Measurements from ENCODE around the gene ELMO1.

Gene ELMO1

GRCh38 chr7:37265006-37265405, 183.7 kb downstream of the ELMO1 start:
- Mint-ChIP-seq H3K27me3 (ENCODE audit: low read depth) (no peaks in the 10 kb centered on the region), H3K4me3 (no peak overlapping the region), H3K27ac (no peak overlapping the region), H3K9me3 (no peaks in the 10 kb centered on the region), H3K36me3 (ENCODE audit: low read depth) (peaks cover 19% of the 10 kb centered on the region), H3K4me1 (ENCODE audit: low read depth) (peaks cover 12% of the 10 kb centered on the region)
- DNase-seq (ENCODE audit: low spot score): no peak

- peaks cover 19% of the 10 kb centered on the region for H3K36me3 Mint-ChIP-seq (ENCODE audit: low read depth)
- H3K4me3 Mint-ChIP-seq: no peak overlapping the region
- H3K27me3 Mint-ChIP-seq (ENCODE audit: low read depth): no peaks in the 10 kb centered on the region
- peak overlapping the region; percentile 15 for H3K27ac Mint-ChIP-seq
- no peak for DNase-seq (ENCODE audit: low spot score)
- peaks cover 13% of the 10 kb centered on the region for H3K4me1 Mint-ChIP-seq (ENCODE audit: low read depth)
- H3K9me3 Mint-ChIP-seq: no peaks in the 10 kb centered on the region
These were observed 186.5 kb downstream of the ELMO1 start for GRCh38 chr7:37262181-37262580.

DNA sequence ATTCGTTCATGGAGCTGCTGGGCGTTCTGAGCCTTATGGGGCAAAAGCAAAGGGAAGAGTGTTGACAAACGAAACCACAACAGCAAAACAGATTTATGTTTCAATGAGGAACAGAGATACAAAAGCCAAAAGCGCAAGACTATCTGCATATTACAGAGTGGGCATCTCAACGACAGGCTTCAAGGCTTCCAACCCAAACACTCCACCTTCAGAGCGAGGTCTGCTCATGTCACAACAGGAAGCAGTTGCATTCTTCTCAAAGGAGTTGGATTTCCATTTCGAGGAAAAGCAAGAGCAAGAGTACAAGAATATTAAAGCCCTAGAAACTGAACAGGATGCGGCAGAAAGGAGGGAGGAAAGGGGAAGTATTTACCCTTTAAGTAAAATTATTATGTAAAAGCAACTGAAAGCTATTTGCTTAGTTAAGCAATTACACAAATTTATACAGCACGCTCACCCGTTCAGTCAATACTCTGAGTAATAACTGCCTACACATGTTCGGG, 189.3 kb downstream of the ELMO1 start:
- H3K4me3 Mint-ChIP-seq: no peak overlapping the region
- DNase-seq (ENCODE audit: low spot score): no peak
- H3K36me3 Mint-ChIP-seq (ENCODE audit: low read depth): peaks cover 34% of the 10 kb centered on the region
- H3K9me3 Mint-ChIP-seq: no peaks in the 10 kb centered on the region
- H3K27ac Mint-ChIP-seq: peak overlapping the region; percentile 22
- no peaks in the 10 kb centered on the region for H3K27me3 Mint-ChIP-seq (ENCODE audit: low read depth)
- H3K4me1 Mint-ChIP-seq (ENCODE audit: low read depth): peaks cover 24% of the 10 kb centered on the region

DNA sequence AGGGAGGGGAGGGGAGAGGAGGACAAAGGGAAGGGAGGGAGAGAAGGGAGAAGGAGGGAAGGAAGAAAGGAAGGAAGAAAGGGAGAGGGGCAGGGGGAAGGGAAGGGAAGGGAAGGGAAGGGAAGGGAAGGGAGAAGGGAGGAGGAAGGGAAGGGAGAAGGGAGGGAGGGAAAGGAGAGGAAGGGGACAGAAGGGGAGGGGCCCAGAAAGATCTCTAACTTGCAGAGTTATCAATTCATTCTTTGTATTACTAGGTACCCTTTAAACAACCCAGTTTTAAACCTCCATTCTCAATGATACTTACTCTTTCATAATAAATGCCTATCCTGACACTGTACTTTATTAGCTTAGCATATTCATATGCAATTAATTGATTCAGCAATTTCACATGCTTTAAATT, 192.0 kb downstream of the ELMO1 start:
- no peak for DNase-seq (ENCODE audit: low spot score)
- Mint-ChIP-seq H3K4me1 (ENCODE audit: low read depth) (peaks cover 25% of the 10 kb centered on the region), H3K4me3 (no peak overlapping the region), H3K27ac (no peak overlapping the region), H3K27me3 (ENCODE audit: low read depth) (no peaks in the 10 kb centered on the region), H3K9me3 (no peaks in the 10 kb centered on the region), H3K36me3 (ENCODE audit: low read depth) (peaks cover 46% of the 10 kb centered on the region)

GRCh38 chr7:37255327-37255944, 193.2 kb downstream of the ELMO1 start:
- Mint-ChIP-seq H3K4me3 (no peak overlapping the region), H3K4me1 (ENCODE audit: low read depth) (peaks cover 27% of the 10 kb centered on the region), H3K27ac (peak overlapping the region; percentile 68), H3K36me3 (ENCODE audit: low read depth) (peaks cover 49% of the 10 kb centered on the region), H3K9me3 (no peaks in the 10 kb centered on the region), H3K27me3 (ENCODE audit: low read depth) (no peaks in the 10 kb centered on the region)
- no peak for DNase-seq (ENCODE audit: low spot score)

- Mint-ChIP-seq H3K4me1 (ENCODE audit: low read depth) (peaks cover 16% of the 10 kb centered on the region), H3K4me3 (no peak overlapping the region), H3K27ac (no peak overlapping the region), H3K27me3 (ENCODE audit: low read depth) (no peaks in the 10 kb centered on the region), H3K36me3 (ENCODE audit: low read depth) (peaks cover 37% of the 10 kb centered on the region), H3K9me3 (no peaks in the 10 kb centered on the region)
- DNase-seq (ENCODE audit: low spot score): no peak
These were observed 197.4 kb downstream of the ELMO1 start for GRCh38 chr7:37251222-37251621.

DNA sequence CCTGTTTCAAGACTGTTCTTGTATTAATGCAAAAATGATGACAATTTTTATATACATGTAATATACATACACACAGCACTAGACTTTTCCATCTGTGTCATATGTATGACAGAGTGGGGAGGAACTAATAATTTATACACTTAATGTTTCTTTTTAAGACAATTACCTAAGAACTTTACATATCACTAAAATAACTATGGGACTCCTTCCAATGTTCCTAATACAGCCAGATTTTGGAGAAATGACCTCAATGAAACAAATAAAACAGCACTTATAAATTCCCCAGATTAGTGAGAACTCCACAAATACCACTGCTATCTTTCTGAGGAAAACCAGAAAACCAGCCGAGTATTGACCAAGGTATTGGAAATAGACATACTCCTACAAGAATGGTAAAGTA, 199.4 kb downstream of the ELMO1 start:
- H3K4me3 Mint-ChIP-seq: no peak overlapping the region
- DNase-seq (ENCODE audit: low spot score): no peak
- no peaks in the 10 kb centered on the region for H3K27me3 Mint-ChIP-seq (ENCODE audit: low read depth)
- H3K27ac Mint-ChIP-seq: no peak overlapping the region
- peaks cover 11% of the 10 kb centered on the region for H3K4me1 Mint-ChIP-seq (ENCODE audit: low read depth)
- H3K9me3 Mint-ChIP-seq: no peaks in the 10 kb centered on the region
- H3K36me3 Mint-ChIP-seq (ENCODE audit: low read depth): peaks cover 22% of the 10 kb centered on the region

DNA sequence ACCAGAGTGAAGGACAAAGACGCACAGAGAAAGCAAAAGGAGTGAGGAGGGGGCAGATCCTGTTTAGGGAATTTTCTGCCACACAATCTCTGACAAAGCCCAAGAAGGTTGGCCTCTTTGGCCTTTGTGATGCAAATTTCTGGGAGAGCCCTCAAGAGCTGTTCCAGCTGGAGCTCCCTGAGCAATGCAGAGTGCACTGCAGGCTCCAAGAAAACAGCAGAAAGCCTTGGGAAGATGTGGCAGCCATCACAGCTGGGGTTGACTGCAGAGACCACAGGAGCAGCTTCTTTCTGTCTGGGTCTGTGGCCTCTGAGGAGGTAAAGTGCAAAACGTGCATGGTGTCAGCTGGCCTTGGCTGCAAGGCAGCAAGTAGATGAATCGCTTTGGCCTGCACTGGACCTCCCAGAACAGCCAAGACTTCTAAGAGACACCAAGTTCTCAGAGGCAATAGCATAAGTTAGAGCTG, 200.2 kb downstream of the ELMO1 start:
- H3K4me3 Mint-ChIP-seq: no peak overlapping the region
- H3K36me3 Mint-ChIP-seq (ENCODE audit: low read depth): peaks cover 20% of the 10 kb centered on the region
- H3K9me3 Mint-ChIP-seq: no peaks in the 10 kb centered on the region
- H3K4me1 Mint-ChIP-seq (ENCODE audit: low read depth): peaks cover 11% of the 10 kb centered on the region
- DNase-seq (ENCODE audit: low spot score): no peak
- no peaks in the 10 kb centered on the region for H3K27me3 Mint-ChIP-seq (ENCODE audit: low read depth)
- no peak overlapping the region for H3K27ac Mint-ChIP-seq

DNA sequence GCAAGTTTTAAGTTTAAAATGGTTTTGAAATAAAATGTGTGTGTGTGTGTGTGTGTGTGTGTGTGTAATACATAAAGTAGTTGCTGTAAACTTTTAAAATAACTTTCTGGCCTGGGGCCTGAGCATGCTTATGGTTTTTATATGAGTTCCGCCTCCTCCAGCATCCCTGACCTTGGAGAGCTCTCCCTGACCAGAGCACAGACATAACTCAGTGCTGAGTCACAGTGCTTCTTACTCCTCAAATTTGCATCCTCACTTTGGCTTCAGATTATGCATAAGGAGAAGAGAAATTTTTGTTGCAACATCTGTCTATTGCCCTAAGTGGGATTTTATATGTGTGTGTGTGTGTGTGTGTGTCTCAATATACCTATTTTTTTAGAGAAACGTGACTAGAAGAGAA, 200.8 kb downstream of the ELMO1 start:
- Mint-ChIP-seq H3K4me3 (no peak overlapping the region), H3K9me3 (no peaks in the 10 kb centered on the region), H3K4me1 (ENCODE audit: low read depth) (peaks cover 11% of the 10 kb centered on the region), H3K27ac (no peak overlapping the region), H3K27me3 (ENCODE audit: low read depth) (no peaks in the 10 kb centered on the region), H3K36me3 (ENCODE audit: low read depth) (peaks cover 14% of the 10 kb centered on the region)
- DNase-seq (ENCODE audit: low spot score): no peak

DNA sequence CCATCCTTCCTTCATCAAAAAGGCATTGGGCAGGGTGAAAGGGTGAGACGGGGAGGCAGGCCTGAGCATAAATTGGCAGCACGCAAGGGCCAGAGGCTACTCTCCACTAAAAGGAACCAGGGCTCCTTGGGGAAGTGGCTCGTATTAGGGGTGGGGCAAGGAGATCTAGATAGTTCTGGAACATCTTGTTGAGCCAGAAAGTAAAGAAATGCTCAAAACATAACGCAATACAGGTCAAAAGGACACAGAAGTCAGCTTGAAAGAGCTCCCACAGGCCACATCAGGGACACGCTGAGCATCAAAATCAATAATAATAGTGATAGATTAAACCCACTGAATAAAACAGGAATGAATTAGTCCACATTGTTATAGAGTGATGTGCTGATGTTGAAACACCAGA, 203.1 kb downstream of the ELMO1 start:
- Mint-ChIP-seq H3K27me3 (ENCODE audit: low read depth) (no peaks in the 10 kb centered on the region), H3K27ac (no peak overlapping the region), H3K9me3 (no peaks in the 10 kb centered on the region), H3K4me1 (ENCODE audit: low read depth) (peaks cover 7% of the 10 kb centered on the region), H3K4me3 (no peak overlapping the region), H3K36me3 (ENCODE audit: low read depth) (peaks cover 15% of the 10 kb centered on the region)
- DNase-seq (ENCODE audit: low spot score): no peak

- Mint-ChIP-seq H3K27me3 (ENCODE audit: low read depth) (no peaks in the 10 kb centered on the region), H3K4me1 (ENCODE audit: low read depth) (peaks cover 3% of the 10 kb centered on the region), H3K36me3 (ENCODE audit: low read depth) (peaks cover 12% of the 10 kb centered on the region), H3K9me3 (no peaks in the 10 kb centered on the region), H3K27ac (no peak overlapping the region), H3K4me3 (no peak overlapping the region)
- no peak for DNase-seq (ENCODE audit: low spot score)
These were observed 211.8 kb downstream of the ELMO1 start for GRCh38 chr7:37236906-37237305.

DNA sequence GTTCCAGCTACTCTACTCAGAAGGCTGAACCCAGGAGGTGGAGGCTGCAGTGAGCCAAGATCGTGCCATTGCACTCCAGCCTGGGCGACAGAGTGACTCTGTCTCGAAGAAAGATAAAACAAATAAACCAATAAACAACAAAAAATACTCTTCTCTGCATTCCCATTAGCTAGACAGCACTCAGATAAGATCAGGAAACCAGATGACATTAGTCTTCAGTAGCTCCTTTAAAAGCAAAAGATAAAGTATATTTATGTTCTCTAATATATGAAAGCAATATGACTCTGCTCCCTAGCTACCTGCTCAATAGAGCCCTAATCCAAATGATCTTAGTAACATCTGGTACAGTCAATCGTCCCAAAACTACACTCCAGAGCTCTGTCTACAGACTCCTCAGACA, 212.9 kb downstream of the ELMO1 start:
- no peak for DNase-seq (ENCODE audit: low spot score)
- Mint-ChIP-seq H3K27ac (no peak overlapping the region), H3K4me1 (ENCODE audit: low read depth) (peaks cover 2% of the 10 kb centered on the region), H3K4me3 (no peak overlapping the region), H3K36me3 (ENCODE audit: low read depth) (peaks cover 12% of the 10 kb centered on the region), H3K9me3 (no peaks in the 10 kb centered on the region), H3K27me3 (ENCODE audit: low read depth) (no peaks in the 10 kb centered on the region)

DNA sequence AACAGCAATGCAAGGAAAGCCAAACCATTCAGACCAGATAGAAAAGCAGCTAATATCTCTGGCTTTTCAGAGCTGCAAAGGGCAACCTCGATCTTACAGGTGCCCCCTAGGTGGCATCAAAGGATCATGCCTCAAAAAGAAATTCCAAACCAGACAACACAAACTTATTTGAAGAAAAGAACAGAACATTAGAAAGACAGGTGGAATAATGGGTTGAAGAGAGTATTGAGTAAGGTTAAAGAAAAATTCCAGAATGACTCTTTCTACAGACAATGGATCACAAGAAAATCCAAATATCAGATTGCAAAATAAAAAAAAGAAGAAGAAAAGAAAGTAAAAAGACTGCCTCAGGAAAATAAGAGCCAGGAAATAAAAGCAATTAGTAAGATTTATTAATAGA, 213.7 kb downstream of the ELMO1 start:
- Mint-ChIP-seq H3K4me1 (ENCODE audit: low read depth) (peaks cover 10% of the 10 kb centered on the region), H3K27ac (no peak overlapping the region), H3K9me3 (no peaks in the 10 kb centered on the region), H3K4me3 (no peak overlapping the region), H3K36me3 (ENCODE audit: low read depth) (peaks cover 12% of the 10 kb centered on the region), H3K27me3 (ENCODE audit: low read depth) (no peaks in the 10 kb centered on the region)
- no peak for DNase-seq (ENCODE audit: low spot score)

GRCh38 chr7:37234334-37234733, 214.3 kb downstream of the ELMO1 start:
- Mint-ChIP-seq H3K27ac (no peak overlapping the region), H3K36me3 (ENCODE audit: low read depth) (peaks cover 10% of the 10 kb centered on the region), H3K9me3 (no peaks in the 10 kb centered on the region), H3K4me3 (no peak overlapping the region), H3K27me3 (ENCODE audit: low read depth) (no peaks in the 10 kb centered on the region), H3K4me1 (ENCODE audit: low read depth) (peaks cover 14% of the 10 kb centered on the region)
- no peak for DNase-seq (ENCODE audit: low spot score)

DNA sequence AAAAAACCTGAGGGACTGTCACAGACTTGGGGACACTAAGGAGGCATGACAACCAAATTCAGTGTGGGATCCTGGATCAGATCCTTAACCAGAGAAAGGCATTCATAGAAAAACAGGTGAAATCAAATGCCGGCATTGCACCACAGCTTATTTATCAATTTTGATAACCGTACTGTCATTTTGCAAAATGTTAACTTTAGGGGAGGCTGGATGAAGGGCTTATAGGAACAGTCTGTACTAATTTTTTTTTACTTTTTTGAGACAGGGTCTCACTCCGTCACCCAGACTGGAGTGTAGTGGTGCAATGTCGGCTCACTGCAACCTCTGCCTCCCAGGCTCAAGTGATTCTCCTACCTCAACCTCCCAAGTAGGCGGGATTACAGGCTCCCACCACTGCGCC, 217.1 kb downstream of the ELMO1 start:
- no peak for DNase-seq (ENCODE audit: low spot score)
- Mint-ChIP-seq H3K4me1 (ENCODE audit: low read depth) (peaks cover 18% of the 10 kb centered on the region), H3K27ac (no peak overlapping the region)

More for the DNA sequence above, 217.1 kb downstream of the ELMO1 start:
- Mint-ChIP-seq H3K36me3 (ENCODE audit: low read depth) (peaks cover 10% of the 10 kb centered on the region), H3K9me3 (no peaks in the 10 kb centered on the region), H3K4me3 (no peak overlapping the region), H3K27me3 (ENCODE audit: low read depth) (no peaks in the 10 kb centered on the region)
